HTR-8/SVneo (cell line): ENCODE results near the gene ORC3.
"Not testable (repeated sequence)": the region's sequence is repeated elsewhere in the genome, so short reads cannot be mapped to it uniquely, and the experiment has no call there.

Experiments
- DNase-seq: peaks from one replicate; pipeline ENCODE4 v3.0.0; 2011; ENCODE audit warnings: low spot score, mixed read lengths; ENCODE audit not compliant: insufficient read length
- FAIRE-seq: peaks from 2 replicates; lab custom pipeline; 2011; peaks lifted over from hg19 to GRCh38; lab: Jason Lieb, UNC

Gene ORC3

DNA sequence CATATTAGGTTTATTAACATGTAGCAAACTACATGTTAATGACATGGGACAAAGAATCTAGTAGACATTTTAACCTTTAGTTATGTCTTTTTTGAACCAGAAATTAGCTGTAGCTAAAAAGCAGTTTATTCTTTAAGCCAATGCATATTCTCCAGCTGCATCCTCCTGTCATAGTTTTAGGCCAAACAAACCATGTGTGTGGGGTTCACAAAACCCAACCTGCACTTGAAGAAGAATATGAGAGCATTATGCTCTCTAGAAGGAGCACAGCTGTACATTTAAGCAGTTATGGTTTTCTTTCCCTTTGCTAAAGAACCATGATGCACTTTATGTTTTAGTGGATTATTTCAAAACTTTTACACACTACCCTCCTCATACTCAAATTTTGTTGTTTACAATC is 65.9 kb downstream of the ORC3 start:
- FAIRE-seq = no peak
- no peak for DNase-seq

GRCh38 chr6:87656857-87657256 is 66.9 kb downstream of the ORC3 start:
- no peak for FAIRE-seq
- DNase-seq = no peak

DNA sequence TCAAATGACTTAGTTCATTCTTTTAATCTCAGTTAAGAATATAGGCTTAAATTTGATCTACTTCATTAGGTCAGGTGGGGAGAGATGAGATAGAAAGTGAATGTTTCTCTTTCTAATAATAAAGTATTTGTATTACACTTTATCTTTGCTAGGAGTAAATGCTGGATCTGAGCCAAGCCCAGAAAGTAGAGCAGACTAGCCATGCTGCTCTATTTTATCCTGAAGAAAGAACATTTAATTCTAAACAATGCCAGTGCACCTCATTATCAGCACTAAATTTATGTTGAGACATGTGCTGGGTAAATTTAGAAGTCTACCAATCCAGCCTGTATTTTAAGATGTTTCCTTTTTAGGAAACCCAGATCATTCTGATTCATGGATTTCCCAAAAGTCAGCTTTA is 68.6 kb downstream of the ORC3 start:
- DNase-seq = no peak
- FAIRE-seq = no peak

DNA sequence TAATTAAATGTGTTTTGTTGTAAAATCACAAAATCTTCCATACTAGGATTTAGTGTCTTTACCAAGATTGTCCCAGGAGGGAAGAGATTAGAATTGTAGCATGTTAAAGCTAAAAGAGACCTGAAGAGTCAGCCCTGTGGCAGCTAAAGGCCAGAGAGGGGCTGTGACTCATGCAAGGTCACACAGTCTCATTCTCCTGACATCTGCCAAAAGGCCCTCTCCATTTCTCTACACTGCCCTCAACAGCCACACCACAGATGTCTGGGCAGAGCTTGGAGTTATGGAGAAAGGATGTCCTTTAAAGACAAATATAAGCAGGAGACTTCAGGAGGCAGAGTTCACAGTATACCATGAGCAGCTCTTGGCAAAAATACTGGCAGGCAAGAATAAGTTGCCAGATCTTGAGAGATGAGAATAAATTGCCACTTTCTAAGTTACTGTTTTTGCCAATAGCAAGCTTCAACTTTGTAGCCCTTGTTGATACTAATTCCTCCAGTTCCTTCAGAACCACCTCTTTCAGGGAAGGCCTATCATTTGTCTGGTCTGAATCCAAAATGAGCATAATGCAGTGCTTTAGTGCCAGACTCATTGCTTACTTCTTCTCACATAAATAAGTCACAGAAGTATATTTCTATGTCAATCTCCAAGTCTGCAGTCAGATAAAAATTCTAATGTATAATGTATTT is 70.4 kb downstream of the ORC3 start:
- no peak for FAIRE-seq
- DNase-seq = no peak

DNA sequence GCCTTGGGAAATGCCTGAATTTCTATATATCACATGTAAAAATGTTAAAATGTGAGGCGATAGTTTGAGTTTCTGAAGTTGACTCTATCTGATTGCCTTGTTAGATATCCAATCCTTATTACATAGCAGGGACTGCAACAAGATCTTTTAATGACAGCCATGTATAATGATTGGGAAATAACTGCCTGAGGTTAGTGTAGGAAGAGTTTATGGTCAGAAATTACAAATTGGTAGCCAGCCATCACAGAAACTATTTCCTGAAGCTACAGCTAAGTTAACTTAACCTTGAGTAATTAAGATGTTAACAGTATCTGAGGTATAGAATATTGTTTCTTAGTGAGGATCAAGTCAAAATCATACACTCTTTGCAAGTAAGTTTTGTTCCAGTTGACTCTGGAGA is 71.1 kb downstream of the ORC3 start:
- no peak for FAIRE-seq
- DNase-seq = no peak

DNA sequence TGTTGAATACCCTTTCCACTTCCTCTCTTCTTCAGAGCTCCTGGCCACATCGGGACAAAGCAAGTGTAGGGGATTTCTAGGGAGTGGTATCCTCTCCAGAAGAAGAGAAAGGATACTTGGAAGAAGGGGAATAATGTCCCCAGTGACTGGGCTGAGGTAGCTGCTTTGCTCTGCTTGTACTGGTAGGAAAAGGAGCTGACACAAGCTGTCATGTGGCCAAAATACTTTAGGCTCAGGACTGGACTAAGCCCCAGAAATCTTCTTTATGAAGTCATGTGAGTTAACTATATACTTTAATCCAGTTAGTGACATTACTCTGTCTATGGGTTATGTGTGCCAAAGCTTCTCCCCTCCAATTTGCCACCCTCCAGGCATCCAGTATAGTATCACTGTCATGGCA is 71.6 kb downstream of the ORC3 start:
- FAIRE-seq (no peak), DNase-seq (no peak)

DNA sequence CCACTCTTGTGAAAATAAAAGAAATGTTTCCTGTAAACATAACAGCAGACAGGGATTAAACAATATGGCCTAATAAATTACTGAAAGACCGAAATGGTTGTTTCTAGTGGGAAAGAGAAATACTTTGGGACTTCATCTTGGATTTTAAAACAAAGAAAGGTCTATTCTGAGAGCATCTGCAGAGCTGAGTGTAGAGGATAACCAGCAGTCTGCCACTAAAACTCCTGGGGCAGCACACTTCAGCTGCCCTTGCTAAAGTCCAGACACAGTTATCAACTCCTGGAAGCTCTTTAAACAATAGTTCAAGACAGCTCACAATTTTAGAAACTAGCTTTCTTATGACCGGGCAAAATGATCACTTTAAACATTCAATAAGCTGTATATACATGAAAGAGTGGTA is 73.5 kb downstream of the ORC3 start:
- no peak for FAIRE-seq

GRCh38 chr6:87664921-87665485 is 75.1 kb downstream of the ORC3 start:
- DNase-seq (no peak), FAIRE-seq (no peak)

More for the DNA sequence above, 73.5 kb downstream of the ORC3 start:
- DNase-seq = no peak

- DNase-seq = no peak
- FAIRE-seq = no peak
These were observed 77.1 kb downstream of the ORC3 start for GRCh38 chr6:87667032-87667431.

GRCh38 chr6:87668013-87668412 is 78.1 kb downstream of the ORC3 start:
- DNase-seq (no peak), FAIRE-seq (no peak)

DNA sequence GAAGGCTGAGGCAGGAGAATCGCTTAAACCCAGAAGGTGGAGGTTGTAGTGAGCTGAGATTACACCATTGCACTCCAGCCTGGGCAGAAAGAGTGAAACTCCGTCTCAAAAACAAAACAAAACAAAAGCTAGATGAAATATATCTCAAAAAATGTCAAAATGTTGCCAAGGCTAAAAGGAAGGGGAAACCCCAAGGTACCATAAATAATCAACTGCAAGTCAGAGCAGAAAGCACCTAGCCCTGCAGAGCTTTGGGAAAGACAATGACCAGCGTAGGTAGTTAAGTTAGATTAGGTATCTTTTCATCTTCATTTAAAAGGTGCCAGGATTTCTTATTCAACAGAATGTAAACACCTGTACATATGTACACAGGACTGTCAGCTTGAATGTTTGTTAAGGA is 79.1 kb downstream of the ORC3 start:
- DNase-seq (no peak), FAIRE-seq (no peak)

- FAIRE-seq (no peak), DNase-seq (no peak)
These were observed 80.8 kb downstream of the ORC3 start for GRCh38 chr6:87670707-87671106.

GRCh38 chr6:87671555-87672029 is 81.7 kb downstream of the ORC3 start:
- DNase-seq (no peak), FAIRE-seq (no peak)

DNA sequence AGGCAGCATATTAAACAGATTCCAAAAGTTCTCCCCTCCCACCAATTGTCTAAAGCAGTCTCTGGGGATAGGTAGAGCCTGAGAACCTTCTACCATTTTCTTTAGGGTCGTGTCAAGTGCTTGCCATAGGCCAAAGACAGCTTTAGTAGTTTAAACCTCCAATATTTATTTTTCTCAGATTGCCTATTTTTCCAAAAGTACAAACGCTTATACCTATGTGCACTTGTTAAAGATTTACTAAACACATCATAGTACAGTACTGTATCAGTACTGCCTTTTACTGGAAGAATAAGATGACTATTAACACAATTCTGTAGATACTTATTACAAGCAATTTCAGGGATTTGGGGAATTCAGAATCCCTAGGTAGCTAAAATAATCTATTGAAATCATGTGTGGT is 82.7 kb downstream of the ORC3 start:
- no peak for DNase-seq
- FAIRE-seq = no peak

DNA sequence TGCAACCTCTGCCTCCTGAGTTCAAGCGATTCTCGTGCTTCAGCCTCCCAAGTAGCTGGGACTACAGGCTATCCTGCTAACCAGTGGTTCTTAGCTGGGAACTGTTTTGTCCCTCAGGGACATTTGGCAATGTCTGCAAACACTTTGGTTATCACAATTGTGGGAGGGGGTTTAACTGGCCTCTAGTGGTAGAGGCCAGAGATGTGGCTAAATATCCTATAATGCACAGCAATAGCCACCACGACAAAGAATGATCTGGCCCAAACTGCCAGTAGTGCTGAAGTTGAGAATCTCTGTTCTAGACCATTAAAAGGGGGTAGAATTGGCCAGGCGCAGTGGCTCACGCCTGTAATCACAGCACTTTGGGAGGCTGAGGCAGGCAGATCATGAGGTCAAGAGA is 83.3 kb downstream of the ORC3 start:
- DNase-seq (no peak), FAIRE-seq (no peak)

GRCh38 chr6:87674290-87674689 is 84.4 kb downstream of the ORC3 start:
- FAIRE-seq = no peak
- DNase-seq = no peak

DNA sequence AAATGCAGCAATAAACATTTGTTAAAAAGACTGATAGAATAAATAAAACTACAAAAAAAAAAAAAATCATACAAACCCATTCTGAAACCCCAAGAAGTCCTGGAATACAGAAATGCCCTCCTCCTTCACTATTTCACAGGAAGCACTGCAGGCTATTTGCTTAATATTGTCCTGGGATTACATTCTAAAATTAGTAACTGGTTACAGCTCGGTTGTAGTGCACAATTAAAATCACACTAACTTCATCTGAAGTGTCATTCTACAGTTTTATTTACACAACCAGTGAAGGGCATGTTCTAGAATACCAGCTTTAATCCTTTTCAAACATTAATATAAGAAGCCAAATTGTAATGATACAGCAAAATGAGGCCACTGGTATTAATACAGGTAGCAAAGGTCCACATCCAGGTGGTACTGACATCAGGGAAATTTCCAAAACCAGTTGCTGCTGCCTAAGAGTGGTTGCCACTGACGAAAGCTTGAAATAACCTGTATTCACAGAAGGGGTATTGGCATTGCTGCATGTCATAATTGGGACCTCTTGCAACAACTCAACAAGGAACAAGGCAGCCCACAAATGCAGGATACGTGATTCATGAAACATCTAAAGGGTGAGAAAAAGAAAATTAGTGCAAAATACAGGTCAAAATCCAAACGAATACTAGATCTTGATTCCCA is 85.2 kb downstream of the ORC3 start:
- FAIRE-seq = no peak
- no peak for DNase-seq

GRCh38 chr6:87682310-87682709 is 92.4 kb downstream of the ORC3 start:
- FAIRE-seq (no peak), DNase-seq (no peak)

- DNase-seq = no peak
- FAIRE-seq = no peak
These were observed 94.0 kb downstream of the ORC3 start for GRCh38 chr6:87683890-87684289.

DNA sequence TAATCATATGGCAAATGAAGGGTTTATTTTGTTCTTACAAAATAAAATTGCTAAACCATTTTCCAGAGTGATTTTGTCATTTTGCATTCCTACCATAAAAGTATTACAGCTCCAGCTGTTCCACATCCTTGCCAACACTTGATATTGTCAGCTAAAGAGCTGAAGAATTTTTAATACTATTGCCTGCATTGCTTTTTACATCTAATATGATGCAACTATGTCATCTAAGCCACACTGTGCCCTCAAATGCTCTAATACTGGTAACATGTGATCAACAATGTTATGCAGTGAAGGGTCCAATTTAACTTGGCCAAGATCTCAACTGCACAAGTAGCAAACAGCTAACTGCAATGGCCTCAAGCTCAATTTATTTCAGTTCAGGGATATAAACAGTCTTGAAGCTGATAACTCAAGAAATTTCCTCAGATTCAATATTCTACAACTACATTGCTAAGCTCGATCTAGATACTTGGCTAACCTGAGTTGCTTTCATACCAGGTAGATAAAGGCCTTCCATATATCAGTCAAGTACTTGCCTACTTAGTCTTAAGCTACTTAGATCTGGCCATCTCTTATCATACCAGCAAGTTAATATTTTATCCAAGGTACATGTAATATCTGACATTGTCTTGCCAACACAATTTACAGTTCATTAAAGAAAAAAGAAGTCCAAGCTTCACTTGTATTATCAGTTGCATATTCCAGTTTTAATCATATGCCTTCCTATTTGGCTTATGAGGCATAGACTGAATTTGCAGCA is 95.1 kb downstream of the ORC3 start:
- FAIRE-seq (no peak), DNase-seq (no peak)

- not testable (repeated sequence) for DNase-seq, FAIRE-seq
These were observed 96.8 kb downstream of the ORC3 start for GRCh38 chr6:87686636-87687205.
